SK-N-MC (cell line): ENCODE measurements around the gene LARGE1.

Source experiments
- DNase-seq: peaks from one replicate; pipeline ENCODE4 v3.0.0-alpha.2; 2011; ENCODE audit warnings: low read depth, low spot score
- H3K27ac ChIP-seq: fragments of 200-600 bp; sonication (generic); 2 replicates; pipeline ENCODE4 v1.5.1; 2016; ENCODE audit warnings: mixed run types
- H3K36me3 ChIP-seq: fragments of 200-600 bp; sonication (generic); 2 replicates; pipeline ENCODE4 v1.6.1; 2017; ENCODE audit warnings: antibody characterized with exemption, low read length, mixed read lengths; ENCODE audit not compliant: insufficient read depth
- H3K4me3 ChIP-seq: fragments of 200-600 bp; sonication (generic); 2 replicates; pipeline ENCODE4 v1.5.1; 2016
- H3K9ac ChIP-seq: fragments of 200-600 bp; sonication (generic); 2 replicates; pipeline ENCODE4 v1.8.0; 2017; ENCODE audit warnings: mixed run types, mixed read lengths; ENCODE audit not compliant: insufficient read length
- H3K9me3 ChIP-seq: fragments of 200-600 bp; sonication (generic); 2 replicates; pipeline ENCODE4 v1.6.1; 2017; ENCODE audit warnings: low read depth, mild to moderate bottlenecking, antibody characterized with exemption, low read length, moderate library complexity, mixed read lengths
- EZH2 ChIP-seq: fragments of 200-600 bp; sonication (generic); IDR thresholded peaks from one replicate; pipeline ENCODE4 v1.6.1; 2017; ENCODE audit warnings: antibody characterized with exemption
- FOXP2 ChIP-seq: optimal IDR thresholded peaks from 2 replicates; pipeline ENCODE3; 2011; ENCODE audit warnings: mild to moderate bottlenecking, moderate library complexity; ENCODE audit not compliant: insufficient read depth; ENCODE audit errors: extremely low read length, control extremely low read depth
- POLR2AphosphoS5 ChIP-seq: IDR thresholded peaks from 2 replicates; pipeline ENCODE4 v1.6.1; 2012; ENCODE audit warnings: mild to moderate bottlenecking, low read depth, low read length, borderline replicate concordance

The LARGE1 gene

GRCh38 chr22:33920197-33920540 is at the start of gene LARGE1:
Gene LARGE1, minus strand, starts transcription at chr22:33920476.
- Histone ChIP-seq H3K27ac (no peak within 1 kb of the TSS), H3K9me3 (no peaks in the 10 kb centered on the region), H3K36me3 (no peaks in the 10 kb centered on the region), H3K9ac (no peak within 1 kb of the TSS), H3K4me3 (peak within 1 kb of the TSS; percentile 57)
- peak; percentile 22 for TF ChIP-seq EZH2
- TF ChIP-seq FOXP2 = no peak
- no peak for DNase-seq

- Histone ChIP-seq H3K27ac (no peak overlapping the region), H3K4me3 (no peak overlapping the region), H3K36me3 (no peaks in the 10 kb centered on the region), H3K9ac (no peak overlapping the region), H3K9me3 (no peaks in the 10 kb centered on the region)
- no peak for TF ChIP-seq FOXP2
- TF ChIP-seq POLR2AphosphoS5 = no peak
- TF ChIP-seq EZH2 = no peak
- DNase-seq = no peak
Observed at GRCh38 chr22:33969045-33969444, 48.8 kb upstream of the LARGE1 start.

GRCh38 chr22:33964121-33964520 is 43.8 kb upstream of the LARGE1 start:
- Histone ChIP-seq H3K27ac (no peak overlapping the region), H3K9ac (no peak overlapping the region), H3K36me3 (no peaks in the 10 kb centered on the region), H3K9me3 (no peaks in the 10 kb centered on the region), H3K4me3 (no peak overlapping the region)
- no peak for DNase-seq
- TF ChIP-seq POLR2AphosphoS5 (no peak), EZH2 (no peak), FOXP2 (no peak)

- TF ChIP-seq FOXP2 = no peak
- no peak for TF ChIP-seq EZH2
- H3K9ac ChIP-seq = no peak overlapping the region
Observed at GRCh38 chr22:33962409-33962808, 42.1 kb upstream of the LARGE1 start.

GRCh38 chr22:33958741-33959140 is 38.5 kb upstream of the LARGE1 start:
- Histone ChIP-seq H3K27ac (no peak overlapping the region), H3K36me3 (no peaks in the 10 kb centered on the region), H3K9ac (no peak overlapping the region), H3K9me3 (no peaks in the 10 kb centered on the region), H3K4me3 (no peak overlapping the region)
- no peak for TF ChIP-seq POLR2AphosphoS5
- TF ChIP-seq FOXP2 = no peak
- TF ChIP-seq EZH2 = no peak
- no peak for DNase-seq

More at GRCh38 chr22:33962409-33962808, 42.1 kb upstream of the LARGE1 start:
- Histone ChIP-seq H3K4me3 (no peak overlapping the region), H3K36me3 (no peaks in the 10 kb centered on the region), H3K9me3 (no peaks in the 10 kb centered on the region), H3K27ac (no peak overlapping the region)
- no peak for DNase-seq

GRCh38 chr22:33957086-33957485 is 36.8 kb upstream of the LARGE1 start:
- Histone ChIP-seq H3K36me3 (no peaks in the 10 kb centered on the region), H3K27ac (no peak overlapping the region), H3K9ac (no peak overlapping the region), H3K9me3 (no peaks in the 10 kb centered on the region), H3K4me3 (no peak overlapping the region)
- DNase-seq = no peak
- no peak for TF ChIP-seq FOXP2
- TF ChIP-seq POLR2AphosphoS5 = no peak
- TF ChIP-seq EZH2 = no peak

GRCh38 chr22:33952776-33953175 is 32.5 kb upstream of the LARGE1 start:
- no peaks in the 10 kb centered on the region for H3K9me3 ChIP-seq
- no peak for DNase-seq
- no peak overlapping the region for H3K9ac ChIP-seq
- H3K36me3 ChIP-seq = no peaks in the 10 kb centered on the region
- H3K27ac ChIP-seq = no peak overlapping the region
- TF ChIP-seq EZH2 (no peak), POLR2AphosphoS5 (no peak), FOXP2 (no peak)
- H3K4me3 ChIP-seq = no peak overlapping the region

- no peak for TF ChIP-seq FOXP2
- no peak for TF ChIP-seq POLR2AphosphoS5
- TF ChIP-seq EZH2 = no peak
- Histone ChIP-seq H3K4me3 (no peak overlapping the region), H3K9ac (no peak overlapping the region), H3K27ac (no peak overlapping the region), H3K36me3 (no peaks in the 10 kb centered on the region), H3K9me3 (no peaks in the 10 kb centered on the region)
- no peak for DNase-seq
Observed at GRCh38 chr22:33940741-33941140, 20.5 kb upstream of the LARGE1 start.

GRCh38 chr22:33932997-33933396 is 12.7 kb upstream of the LARGE1 start:
- no peak for TF ChIP-seq FOXP2
- TF ChIP-seq POLR2AphosphoS5 = no peak
- TF ChIP-seq EZH2 = no peak
- Histone ChIP-seq H3K9me3 (no peaks in the 10 kb centered on the region), H3K27ac (no peak overlapping the region), H3K4me3 (no peak overlapping the region), H3K36me3 (no peaks in the 10 kb centered on the region), H3K9ac (no peak overlapping the region)
- DNase-seq = no peak

- TF ChIP-seq EZH2 (no peak), FOXP2 (no peak), POLR2AphosphoS5 (no peak)
- H3K36me3 ChIP-seq = no peaks in the 10 kb centered on the region
- no peak overlapping the region for H3K27ac ChIP-seq
- H3K9ac ChIP-seq = no peak overlapping the region
- H3K4me3 ChIP-seq = no peak overlapping the region
- DNase-seq = no peak
- H3K9me3 ChIP-seq = no peaks in the 10 kb centered on the region
Observed at GRCh38 chr22:33931406-33931805, 11.1 kb upstream of the LARGE1 start.
